NB4 (cell line): ENCODE data around the gene NXNL1.
"Not testable (repeated sequence)": the region's sequence is repeated elsewhere in the genome, so short reads cannot be mapped to it uniquely, and the experiment has no call there.

Experiments
- DNase-seq: peaks from one replicate; pipeline ENCODE4 v3.0.0; 2010; ENCODE audit warnings: low read depth
- H3K4me3 ChIP-seq: one replicate; pipeline ENCODE4 v1.5.1; 2011; ENCODE audit warnings: mild to moderate bottlenecking, low read depth, low read length, moderate library complexity
- CTCF ChIP-seq: IDR thresholded peaks from one replicate; pipeline ENCODE4 v1.5.1; 2012; ENCODE audit warnings: low read depth, low read length
- MAX ChIP-seq: IDR thresholded peaks from 2 replicates; pipeline ENCODE4 v1.6.1; 2011; ENCODE audit warnings: low read depth, low read length
- MYC ChIP-seq: IDR thresholded peaks from 2 replicates; pipeline ENCODE4 v1.6.1; 2011; ENCODE audit warnings: low read depth, low read length
- POLR2A ChIP-seq: IDR thresholded peaks from 2 replicates; pipeline ENCODE4 v1.6.1; 2011; ENCODE audit warnings: mild to moderate bottlenecking; ENCODE audit not compliant: insufficient read length; ENCODE audit errors: extremely low read depth

The NXNL1 gene

DNA sequence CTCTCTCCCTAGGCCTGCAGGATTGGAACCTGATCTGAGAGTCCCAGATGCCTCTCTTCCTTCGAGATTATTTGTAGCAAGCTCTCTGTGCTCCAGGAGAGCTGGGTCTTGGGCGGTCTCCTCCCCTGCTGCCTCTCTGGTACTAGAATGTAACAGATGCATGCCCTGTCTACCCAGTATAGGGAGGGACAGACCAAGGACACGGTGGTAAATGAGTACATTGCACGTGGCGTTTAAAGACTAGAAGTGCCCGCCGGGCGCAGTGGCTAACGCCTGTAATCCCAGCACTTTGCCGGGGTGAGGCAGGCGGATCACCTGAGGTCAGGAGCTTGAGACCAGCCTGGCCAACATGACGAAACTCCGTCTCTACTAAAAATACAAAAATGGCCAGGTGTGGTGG lies 21.3 kb upstream of the NXNL1 start:
- no peak for DNase-seq
- TF ChIP-seq POLR2A = no peak
- no peak for TF ChIP-seq CTCF
- TF ChIP-seq MAX = no peak
- no peak for TF ChIP-seq MYC
- no peak overlapping the region for H3K4me3 ChIP-seq

DNA sequence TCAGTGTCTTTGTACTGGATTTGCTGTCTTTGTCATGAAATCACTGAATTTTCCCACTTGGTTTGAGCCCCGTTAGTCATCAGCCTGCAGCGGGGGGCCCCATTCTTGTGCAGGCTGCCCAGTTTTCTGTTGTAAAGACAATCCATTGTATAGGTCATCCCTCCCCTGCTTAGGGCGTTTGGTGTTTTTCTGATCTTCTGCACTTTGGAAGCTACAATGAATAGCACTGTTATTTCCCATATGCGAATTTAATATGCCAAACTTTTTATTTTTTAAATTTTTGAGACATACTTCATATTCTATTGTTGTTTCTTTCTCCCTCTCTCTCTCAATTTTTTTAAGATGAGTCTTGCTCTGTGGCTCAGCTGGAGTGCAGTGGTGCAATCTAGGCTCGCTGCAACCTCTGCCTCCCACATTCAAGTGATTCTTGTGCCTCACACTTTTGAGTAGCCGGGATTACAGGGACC lies 18.6 kb upstream of the NXNL1 start:
- TF ChIP-seq CTCF (no peak), MYC (no peak), POLR2A (no peak), MAX (no peak)
- no peak overlapping the region for H3K4me3 ChIP-seq
- DNase-seq = peak; percentile 61

- H3K4me3 ChIP-seq = no peak overlapping the region
- peak; percentile 78 for DNase-seq
- TF ChIP-seq POLR2A (no peak), MAX (peak; percentile 3; the same call in 1 of the 2 replicates)
Observed at GRCh38 chr19:17475541-17476115, 14.9 kb upstream of the NXNL1 start.

GRCh38 chr19:17475011-17475540 lies 14.3 kb upstream of the NXNL1 start:
- DNase-seq, H3K4me3 ChIP-seq: not testable (repeated sequence)

- DNase-seq = peak; percentile 93
- no peak for TF ChIP-seq POLR2A
- TF ChIP-seq MYC = peak; percentile 77
- no peak for TF ChIP-seq CTCF
- TF ChIP-seq MAX = peak; percentile 42
- H3K4me3 ChIP-seq = no peak overlapping the region
Observed at GRCh38 chr19:17473041-17473440, 12.3 kb upstream of the NXNL1 start.

GRCh38 chr19:17471410-17472125 lies 10.8 kb upstream of the NXNL1 start:
- TF ChIP-seq MAX (no peak), CTCF (no peak), POLR2A (no peak), MYC (no peak)
- no peak for DNase-seq
- peak overlapping the region; percentile 53 for H3K4me3 ChIP-seq
